Neutrophil (primary cell): ENCODE results near the gene ARIH1.

Source experiments
- H3K27ac ChIP-seq: fragments of 200-600 bp; sonication (generic); 2 replicates; pipeline ENCODE4 v1.5.1; 2016; ENCODE audit warnings: mild to moderate bottlenecking, moderate library complexity
- H3K27me3 ChIP-seq: fragments of 200-600 bp; sonication (generic); 2 replicates; pipeline ENCODE4 v1.6.0; 2016; ENCODE audit warnings: mild to moderate bottlenecking
- H3K36me3 ChIP-seq: fragments of 200-600 bp; sonication (generic); 2 replicates; pipeline ENCODE4 v1.5.1; 2017
- H3K4me1 ChIP-seq, 2 experiments: fragments of 200-600 bp in 1 of 2; sonication (generic) in 1 of 2; 1 replicate in 1 of 2; 2 replicates in 1 of 2; pipeline versions ENCODE4 v1.5.1 to v1.6.1; 2013 to 2016; ENCODE audit warnings: low read depth in 1 of 2, low read length in 1 of 2, mild to moderate bottlenecking in 1 of 2, moderate library complexity in 1 of 2; ENCODE audit not compliant: control insufficient read depth in 1 of 2, insufficient read depth in 1 of 2
- H3K4me3 ChIP-seq, 2 experiments: fragments of 200-600 bp in 1 of 2; sonication (generic) in 1 of 2; 1 replicate in 1 of 2; 2 replicates in 1 of 2; pipeline ENCODE4 v1.5.1; 2013 to 2016; ENCODE audit warnings: low read depth in 1 of 2, low read length in 1 of 2, mild to moderate bottlenecking in 1 of 2, moderate library complexity in 1 of 2
- H3K9me3 ChIP-seq: fragments of 200-600 bp; sonication (generic); 2 replicates; pipeline ENCODE4 v1.5.1; 2016
- TF ChIP-seq, protein P1 (sequence below): fragments of 200-600 bp; sonication (generic); IDR thresholded peaks from 2 replicates; pipeline ENCODE4 v1.5.1; 2016; ENCODE audit warnings: antibody characterized with exemption

The ARIH1 gene

DNA sequence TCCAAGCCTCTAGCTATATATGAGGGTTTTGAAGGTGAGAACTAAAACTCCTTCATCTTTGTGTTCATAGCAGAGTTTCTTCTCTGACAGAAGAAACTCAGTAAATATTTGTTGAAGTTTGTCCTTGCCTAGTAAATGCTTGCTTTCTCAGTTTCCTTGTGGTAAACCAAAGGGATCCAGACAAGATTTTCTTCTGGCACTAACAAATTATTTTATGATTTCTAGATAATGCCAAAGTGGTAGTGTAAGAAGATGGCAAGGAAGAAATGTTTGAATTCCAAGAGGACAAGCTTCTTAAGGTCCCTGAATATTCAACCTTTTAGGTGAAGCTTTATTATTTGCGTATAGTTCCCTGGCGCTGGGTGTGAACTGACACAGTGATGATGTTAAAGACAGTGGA, 14.4 kb downstream of the ARIH1 start:
- TF ChIP-seq, protein P1, sequence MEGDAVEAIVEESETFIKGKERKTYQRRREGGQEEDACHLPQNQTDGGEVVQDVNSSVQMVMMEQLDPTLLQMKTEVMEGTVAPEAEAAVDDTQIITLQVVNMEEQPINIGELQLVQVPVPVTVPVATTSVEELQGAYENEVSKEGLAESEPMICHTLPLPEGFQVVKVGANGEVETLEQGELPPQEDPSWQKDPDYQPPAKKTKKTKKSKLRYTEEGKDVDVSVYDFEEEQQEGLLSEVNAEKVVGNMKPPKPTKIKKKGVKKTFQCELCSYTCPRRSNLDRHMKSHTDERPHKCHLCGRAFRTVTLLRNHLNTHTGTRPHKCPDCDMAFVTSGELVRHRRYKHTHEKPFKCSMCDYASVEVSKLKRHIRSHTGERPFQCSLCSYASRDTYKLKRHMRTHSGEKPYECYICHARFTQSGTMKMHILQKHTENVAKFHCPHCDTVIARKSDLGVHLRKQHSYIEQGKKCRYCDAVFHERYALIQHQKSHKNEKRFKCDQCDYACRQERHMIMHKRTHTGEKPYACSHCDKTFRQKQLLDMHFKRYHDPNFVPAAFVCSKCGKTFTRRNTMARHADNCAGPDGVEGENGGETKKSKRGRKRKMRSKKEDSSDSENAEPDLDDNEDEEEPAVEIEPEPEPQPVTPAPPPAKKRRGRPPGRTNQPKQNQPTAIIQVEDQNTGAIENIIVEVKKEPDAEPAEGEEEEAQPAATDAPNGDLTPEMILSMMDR, result no peak
- Histone ChIP-seq H3K4me3 (no peak overlapping the region), H3K27ac (no peak overlapping the region), H3K27me3 (no peaks in the 10 kb centered on the region), H3K36me3 (no peaks in the 10 kb centered on the region), H3K4me1 (no peaks in the 10 kb centered on the region), H3K9me3 (no peaks in the 10 kb centered on the region)

DNA sequence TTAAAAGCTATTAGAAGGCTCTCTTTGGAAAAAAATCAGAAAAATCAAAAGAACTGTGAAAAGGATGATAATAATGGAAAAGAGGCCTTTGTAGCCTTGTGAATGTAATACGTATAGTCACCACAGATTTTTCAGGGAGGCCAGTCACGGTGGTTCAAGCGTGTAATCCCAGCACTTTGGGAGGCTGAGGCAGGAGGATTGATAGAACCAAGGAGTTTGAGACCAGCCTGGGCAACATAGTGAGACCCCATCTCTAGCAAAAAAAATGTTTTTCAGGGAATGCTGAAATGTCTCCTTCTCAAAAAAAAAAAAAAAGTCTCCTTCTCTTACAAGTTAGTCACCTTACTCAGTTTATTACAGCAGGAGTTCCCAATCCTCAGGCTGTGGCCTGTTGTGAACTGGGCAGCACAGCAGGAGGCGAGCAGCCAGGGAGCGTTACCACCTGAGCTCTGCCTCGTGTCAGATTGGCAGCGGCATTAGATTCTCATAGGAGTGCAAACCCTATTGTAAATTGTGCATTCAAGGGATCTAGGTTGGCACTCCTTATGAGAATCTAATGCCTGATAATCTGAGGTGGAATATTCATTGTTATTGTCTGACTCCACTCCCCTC, 15.9 kb downstream of the ARIH1 start:
- H3K4me1 ChIP-seq, result no peaks in the 10 kb centered on the region
- TF ChIP-seq, protein P1, result no peak

DNA sequence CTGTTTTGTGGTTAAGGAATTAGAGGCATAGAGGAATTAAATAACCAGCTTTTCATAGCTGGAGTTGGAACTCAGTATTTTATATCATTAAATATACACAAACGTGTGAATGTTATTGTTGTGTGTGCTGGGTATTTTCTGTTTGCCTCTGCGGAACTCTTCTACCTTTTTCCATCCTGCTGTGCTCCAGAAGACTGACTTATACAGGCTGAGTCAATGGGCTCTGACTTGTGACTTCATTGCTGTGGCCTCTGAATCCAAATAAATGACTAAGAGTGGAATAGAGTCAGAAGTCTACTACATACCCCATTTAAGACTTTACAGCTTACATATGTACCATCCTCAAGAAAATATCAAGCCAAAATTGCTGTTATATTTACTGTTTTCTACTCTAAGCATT, 17.6 kb downstream of the ARIH1 start:
- Histone ChIP-seq H3K27ac (no peak overlapping the region), H3K4me1 (no peaks in the 10 kb centered on the region), H3K9me3 (no peaks in the 10 kb centered on the region), H3K4me3 (no peak overlapping the region), H3K36me3 (no peaks in the 10 kb centered on the region), H3K27me3 (no peaks in the 10 kb centered on the region)
- TF ChIP-seq, protein P1, result no peak

More for the DNA sequence above, 15.9 kb downstream of the ARIH1 start:
- no peak overlapping the region for H3K4me3 ChIP-seq
- H3K27ac ChIP-seq, result no peak overlapping the region
- H3K36me3 ChIP-seq, result no peaks in the 10 kb centered on the region
- no peaks in the 10 kb centered on the region for H3K27me3 ChIP-seq
- no peaks in the 10 kb centered on the region for H3K9me3 ChIP-seq

DNA sequence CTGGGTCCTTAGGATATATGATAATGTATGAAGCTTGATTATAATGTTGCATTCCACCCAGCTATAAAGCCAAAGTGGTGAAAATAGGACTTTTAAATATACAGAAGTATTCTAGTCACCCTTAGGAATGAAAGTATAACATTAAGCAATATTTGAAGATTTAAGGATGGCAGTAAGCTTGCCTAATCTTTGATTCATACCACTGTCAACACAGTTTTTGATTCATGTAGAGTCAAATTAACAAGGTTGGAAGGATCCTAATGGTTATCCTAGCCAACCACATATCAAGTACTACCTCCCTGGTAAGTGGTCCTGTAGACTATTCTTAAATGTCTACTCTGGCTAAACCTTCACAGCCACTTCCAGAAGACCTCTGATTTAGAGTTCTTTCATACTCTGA, 18.6 kb downstream of the ARIH1 start:
- TF ChIP-seq, protein P1, result no peak
- H3K4me1 ChIP-seq, result no peaks in the 10 kb centered on the region
- no peaks in the 10 kb centered on the region for H3K36me3 ChIP-seq
- no peaks in the 10 kb centered on the region for H3K27me3 ChIP-seq
- no peak overlapping the region for H3K4me3 ChIP-seq
- no peaks in the 10 kb centered on the region for H3K9me3 ChIP-seq
- no peak overlapping the region for H3K27ac ChIP-seq

DNA sequence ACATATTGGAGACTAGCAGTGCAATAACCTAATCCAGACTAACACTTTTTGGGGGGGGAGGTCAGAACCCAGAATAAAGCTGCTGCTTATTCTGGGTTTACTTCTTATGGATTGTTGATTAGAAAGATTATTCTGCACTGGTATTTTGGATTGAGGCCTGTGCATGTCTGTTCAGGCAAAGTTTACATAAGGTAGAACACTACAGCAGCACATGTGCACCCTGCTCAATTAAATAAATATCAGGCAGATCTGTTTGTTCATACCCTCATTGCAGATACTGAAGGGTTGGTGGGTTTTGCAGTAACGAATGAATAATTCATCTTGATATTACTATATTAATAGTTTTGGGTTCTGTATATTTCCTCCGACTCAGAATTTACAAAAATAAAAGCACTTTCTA, 19.1 kb downstream of the ARIH1 start:
- no peaks in the 10 kb centered on the region for H3K36me3 ChIP-seq
- no peak overlapping the region for H3K27ac ChIP-seq
- H3K9me3 ChIP-seq, result no peaks in the 10 kb centered on the region
- TF ChIP-seq, protein P1, result no peak
- H3K4me1 ChIP-seq, result no peaks in the 10 kb centered on the region
- no peaks in the 10 kb centered on the region for H3K27me3 ChIP-seq
- no peak overlapping the region for H3K4me3 ChIP-seq
